ENCODE data around the gene MECP2. TPM values are rescaled to one million over a fixed set of nuclear protein-coding genes. Genes with fewer than 3 reads are reported as not detected.

Gene MECP2
- total and polyA plus RNA-seq, 2 donors from 2014 or later, result 14.0 to 74.7 TPM

- intact Hi-C loops (cut with DNase I), result no loop called here
- Histone ChIP-seq H3K27ac (ENCODE audit: low read depth in 2 of 2, low read length in 2 of 2) (no peak overlapping the region), H3K9ac (ENCODE audit: low read length in 3 of 3) (no peak overlapping the region), H3K4me1 (ENCODE audit: control insufficient read depth in 2 of 3, insufficient read depth in 2 of 3, low read depth in 1 of 3, low read length in 3 of 3) (no peaks in the 10 kb centered on the region), H3K27me3 (ENCODE audit: control insufficient read depth, insufficient read depth, low read length) (no peaks in the 10 kb centered on the region), H3K9me3 (ENCODE audit: control insufficient read depth in 2 of 3, insufficient read depth in 1 of 3, low read length in 3 of 3) (no peaks in the 10 kb centered on the region), H3K36me3 (ENCODE audit: control insufficient read depth in 2 of 3, insufficient read depth in 3 of 3, low read length in 3 of 3) (peaks cover 0 to 13% (median 3%) of the 10 kb centered on the region in 3 donors), H3K4me3 (ENCODE audit: low read length in 3 of 3) (no peak overlapping the region)
- no peak for TF ChIP-seq CTCF (IDR thresholded peaks at IDR 0.05; ENCODE audit: borderline replicate concordance, extremely low read depth, insufficient read depth)
- no peak for FAIRE-seq
- DNase-seq, result no peak
Measured at GRCh38 chrX:154028502-154029184, 68.9 kb downstream of the MECP2 start.

- Histone ChIP-seq H3K9ac (ENCODE audit: low read length in 3 of 3) (no peak overlapping the region), H3K36me3 (ENCODE audit: control insufficient read depth in 2 of 3, insufficient read depth in 3 of 3, low read length in 3 of 3) (peaks cover 0 to 13% (median 3%) of the 10 kb centered on the region in 3 donors), H3K4me1 (ENCODE audit: control insufficient read depth in 2 of 3, insufficient read depth in 2 of 3, low read depth in 1 of 3, low read length in 3 of 3) (no peaks in the 10 kb centered on the region), H3K9me3 (ENCODE audit: control insufficient read depth in 2 of 3, insufficient read depth in 1 of 3, low read length in 3 of 3) (no peaks in the 10 kb centered on the region), H3K27ac (ENCODE audit: low read depth in 2 of 2, low read length in 2 of 2) (no peak overlapping the region), H3K4me3 (ENCODE audit: low read length in 3 of 3) (no peak overlapping the region), H3K27me3 (ENCODE audit: control insufficient read depth, insufficient read depth, low read length) (no peaks in the 10 kb centered on the region)
- intact Hi-C loops (cut with DNase I), result no loop called here
- TF ChIP-seq CTCF (IDR thresholded peaks at IDR 0.05; ENCODE audit: borderline replicate concordance, extremely low read depth, insufficient read depth), result no peak
- DNase-seq, result no peak
- no peak for FAIRE-seq
Measured at GRCh38 chrX:154027986-154028385, 69.5 kb downstream of the MECP2 start.

GRCh38 chrX:154027022-154027402 lies 70.5 kb downstream of the MECP2 start:
- no peak overlapping the region for H3K4me3 ChIP-seq (ENCODE audit: low read length in 3 of 3)
- no peak overlapping the region for H3K9ac ChIP-seq (ENCODE audit: low read length in 3 of 3)
- DNase-seq (no peak), FAIRE-seq (no peak)
- no peak overlapping the region for H3K27ac ChIP-seq (ENCODE audit: low read depth in 2 of 2, low read length in 2 of 2)
- TF ChIP-seq CTCF (IDR thresholded peaks at IDR 0.05; ENCODE audit: borderline replicate concordance, extremely low read depth, insufficient read depth), result no peak
- no peaks in the 10 kb centered on the region for H3K9me3 ChIP-seq (ENCODE audit: control insufficient read depth in 2 of 3, insufficient read depth in 1 of 3, low read length in 3 of 3)
- H3K36me3 ChIP-seq (ENCODE audit: control insufficient read depth in 2 of 3, insufficient read depth in 3 of 3, low read length in 3 of 3), result peaks cover 0 to 13% (median 3%) of the 10 kb centered on the region in 3 donors
- intact Hi-C loops (cut with DNase I), result no loop called here
- no peaks in the 10 kb centered on the region for H3K27me3 ChIP-seq (ENCODE audit: control insufficient read depth, insufficient read depth, low read length)
- no peaks in the 10 kb centered on the region for H3K4me1 ChIP-seq (ENCODE audit: control insufficient read depth in 2 of 3, insufficient read depth in 2 of 3, low read depth in 1 of 3, low read length in 3 of 3)

Measured in kidney (tissue), 14 donors.